ENCODE measurements around the gene SSTR5.
"Not testable (repeated sequence)": the region's sequence is repeated elsewhere in the genome, so short reads cannot be mapped to it uniquely, and the experiment has no call there.

SSTR5 gene

DNA sequence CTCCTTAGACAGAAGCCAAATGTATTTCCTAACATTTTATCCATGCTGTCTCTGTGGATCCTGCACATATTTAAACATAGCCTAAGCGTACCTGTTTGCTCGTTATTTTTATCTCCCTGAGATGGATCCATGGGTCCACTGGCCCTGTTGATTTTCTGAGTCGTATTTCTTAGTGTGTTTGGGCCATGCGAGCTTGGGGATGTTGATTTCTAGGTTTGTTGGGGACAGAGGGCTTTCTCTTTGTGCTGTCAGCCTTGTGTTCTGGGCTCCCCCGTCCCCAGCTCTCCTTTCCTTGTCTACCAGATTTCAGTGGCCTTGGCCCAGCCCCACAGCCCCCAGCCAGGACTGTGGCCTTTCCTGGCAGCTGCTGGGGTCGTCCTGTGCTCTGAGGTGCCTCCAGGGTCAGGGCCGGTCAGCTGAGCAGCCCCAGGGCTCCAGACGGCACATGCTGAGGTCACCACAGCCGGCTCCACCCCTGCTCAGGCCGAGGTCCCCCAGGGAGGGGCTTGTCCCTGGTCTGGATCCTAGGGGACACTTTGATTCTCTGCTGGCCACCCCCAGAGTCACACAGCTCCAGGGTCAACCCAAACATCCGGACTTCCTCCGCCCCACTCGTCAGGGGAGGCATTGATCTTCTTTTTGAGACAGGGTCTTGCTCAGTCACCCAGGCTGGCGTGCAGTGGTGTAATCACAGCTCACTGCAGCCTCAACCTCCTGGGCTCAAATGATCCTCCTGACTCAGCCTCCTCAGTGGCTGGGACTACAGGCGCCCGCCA, 4.4 kb downstream of the SSTR5 start:
- DNase-seq: no peak

DNA sequence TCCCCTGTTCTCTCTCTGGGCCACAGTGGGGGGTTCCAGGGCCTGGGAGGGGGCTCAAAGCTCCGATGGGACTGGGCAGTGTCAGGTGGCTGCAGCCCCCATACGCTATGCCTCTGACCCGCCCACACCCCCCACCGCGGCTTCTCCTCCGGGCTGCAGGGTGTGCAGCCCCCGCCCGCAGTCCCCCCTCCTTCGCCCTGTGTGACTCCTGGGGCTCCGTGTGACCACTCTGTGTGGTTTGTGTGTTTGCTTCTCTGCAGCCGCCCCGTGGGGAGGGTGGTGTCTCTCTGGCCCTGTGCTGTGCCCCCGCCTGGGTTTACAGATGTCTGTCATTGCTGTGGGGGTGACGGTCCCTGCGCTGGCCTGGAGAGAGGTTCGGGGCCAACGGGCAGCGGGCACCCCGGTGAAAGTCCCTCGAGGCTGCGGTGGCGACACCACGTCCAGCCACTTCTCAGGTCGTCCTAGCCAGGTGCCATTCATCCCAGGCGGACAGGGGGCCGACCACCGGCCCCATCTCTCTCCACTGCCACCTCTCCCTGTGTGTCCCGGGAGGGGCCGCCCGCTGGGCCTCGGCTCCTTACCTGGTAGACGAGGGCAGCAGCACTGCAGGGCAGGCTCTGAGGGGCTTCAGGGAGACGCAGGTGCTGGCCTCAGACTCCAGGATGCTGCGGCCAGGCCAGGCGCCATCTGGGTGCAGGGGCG, 5.5 kb downstream of the SSTR5 start:
- no peak for DNase-seq

DNA sequence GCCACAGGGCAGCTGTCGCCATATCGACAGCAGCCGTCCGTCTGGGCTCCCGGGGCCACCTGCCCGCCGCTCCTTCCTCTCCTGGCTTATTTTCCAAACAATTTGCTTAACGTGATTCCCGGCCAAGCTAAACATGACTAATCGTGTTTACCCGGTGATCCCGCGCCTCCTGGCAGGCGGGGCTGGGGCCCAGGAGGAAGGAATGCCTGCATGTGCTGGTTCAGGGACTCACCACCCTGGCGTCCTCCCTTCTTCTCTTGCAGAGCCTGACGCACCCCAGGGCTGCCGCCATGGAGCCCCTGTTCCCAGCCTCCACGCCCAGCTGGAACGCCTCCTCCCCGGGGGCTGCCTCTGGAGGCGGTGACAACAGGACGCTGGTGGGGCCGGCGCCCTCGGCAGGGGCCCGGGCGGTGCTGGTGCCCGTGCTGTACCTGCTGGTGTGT, 6.1 kb downstream of the SSTR5 start:
- no peak for DNase-seq

DNA sequence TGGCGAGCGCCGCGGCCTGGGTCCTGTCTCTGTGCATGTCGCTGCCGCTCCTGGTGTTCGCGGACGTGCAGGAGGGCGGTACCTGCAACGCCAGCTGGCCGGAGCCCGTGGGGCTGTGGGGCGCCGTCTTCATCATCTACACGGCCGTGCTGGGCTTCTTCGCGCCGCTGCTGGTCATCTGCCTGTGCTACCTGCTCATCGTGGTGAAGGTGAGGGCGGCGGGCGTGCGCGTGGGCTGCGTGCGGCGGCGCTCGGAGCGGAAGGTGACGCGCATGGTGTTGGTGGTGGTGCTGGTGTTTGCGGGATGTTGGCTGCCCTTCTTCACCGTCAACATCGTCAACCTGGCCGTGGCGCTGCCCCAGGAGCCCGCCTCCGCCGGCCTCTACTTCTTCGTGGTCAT, 6.8 kb downstream of the SSTR5 start:
- DNase-seq: no peak

DNA sequence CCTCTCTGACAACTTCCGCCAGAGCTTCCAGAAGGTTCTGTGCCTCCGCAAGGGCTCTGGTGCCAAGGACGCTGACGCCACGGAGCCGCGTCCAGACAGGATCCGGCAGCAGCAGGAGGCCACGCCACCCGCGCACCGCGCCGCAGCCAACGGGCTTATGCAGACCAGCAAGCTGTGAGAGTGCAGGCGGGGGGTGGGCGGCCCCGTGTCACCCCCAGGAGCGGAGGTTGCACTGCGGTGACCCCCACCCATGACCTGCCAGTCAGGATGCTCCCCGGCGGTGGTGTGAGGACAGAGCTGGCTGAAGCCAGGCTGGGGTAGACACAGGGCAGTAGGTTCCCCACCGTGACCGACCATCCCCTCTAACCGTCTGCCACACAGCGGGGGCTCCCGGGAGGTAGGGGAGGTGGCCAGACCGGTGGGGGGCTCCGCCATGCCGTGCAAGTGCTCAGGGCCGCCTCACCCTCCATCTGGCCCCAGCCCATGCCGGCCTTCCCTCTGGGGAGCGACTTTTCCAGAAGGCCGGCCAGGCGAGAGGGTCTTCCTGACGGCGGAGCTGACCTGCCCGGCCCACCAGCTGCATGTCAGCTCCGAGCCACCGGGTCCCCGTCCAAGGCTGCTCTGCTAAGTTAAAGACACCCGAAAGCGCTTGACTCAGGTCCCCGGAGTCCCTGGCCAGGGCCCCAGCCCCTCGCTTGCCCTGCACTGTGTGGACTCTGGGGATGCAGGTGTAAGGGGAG, 7.4 kb downstream of the SSTR5 start:
- no peak for DNase-seq

DNA sequence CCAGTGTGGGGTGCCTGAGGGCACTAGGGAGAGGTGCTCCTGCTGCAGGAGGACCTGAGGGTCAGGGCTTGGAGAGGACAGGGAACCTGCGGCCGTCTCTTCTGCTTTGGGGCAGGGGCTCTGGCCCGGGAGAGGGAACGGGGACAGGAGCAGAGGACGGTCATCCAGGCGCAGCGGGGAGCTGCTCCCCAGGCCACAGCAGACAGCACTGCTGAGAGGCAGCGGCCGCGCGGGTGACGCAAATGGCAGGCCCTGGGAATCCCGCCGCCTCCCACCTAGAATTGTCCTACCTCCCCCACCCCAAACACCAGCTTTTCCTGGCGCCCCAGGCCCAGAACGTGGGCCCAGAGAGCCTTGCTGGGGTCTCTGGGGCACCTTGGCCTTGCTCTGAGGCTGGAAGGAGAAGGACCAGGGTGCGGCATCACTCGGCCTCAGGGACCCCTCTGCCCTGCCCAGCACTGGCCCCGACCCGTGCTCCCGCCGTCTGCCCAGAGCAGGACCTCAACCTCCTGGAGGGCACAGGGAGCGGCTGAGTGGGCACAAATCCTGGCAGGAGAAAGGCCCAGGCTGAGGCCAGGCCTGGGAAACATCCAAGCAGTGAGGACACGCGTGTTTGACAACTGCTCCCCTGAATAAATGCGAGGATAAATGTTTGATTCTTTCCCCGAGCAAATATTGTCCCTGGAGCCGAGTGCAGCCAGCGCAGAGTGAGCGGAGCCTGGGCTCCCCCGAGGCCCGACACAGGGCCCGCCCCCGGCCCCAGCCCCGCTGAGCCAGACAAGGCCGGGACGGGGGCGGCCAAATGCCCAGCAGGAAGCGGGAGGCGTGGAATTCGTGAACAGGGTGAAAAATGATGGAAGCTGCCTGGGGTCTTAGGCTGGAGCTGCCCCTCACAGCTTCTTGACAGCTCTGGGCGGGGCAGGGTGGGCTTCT, 8.5 kb downstream of the SSTR5 start:
- DNase-seq: no peak

DNA sequence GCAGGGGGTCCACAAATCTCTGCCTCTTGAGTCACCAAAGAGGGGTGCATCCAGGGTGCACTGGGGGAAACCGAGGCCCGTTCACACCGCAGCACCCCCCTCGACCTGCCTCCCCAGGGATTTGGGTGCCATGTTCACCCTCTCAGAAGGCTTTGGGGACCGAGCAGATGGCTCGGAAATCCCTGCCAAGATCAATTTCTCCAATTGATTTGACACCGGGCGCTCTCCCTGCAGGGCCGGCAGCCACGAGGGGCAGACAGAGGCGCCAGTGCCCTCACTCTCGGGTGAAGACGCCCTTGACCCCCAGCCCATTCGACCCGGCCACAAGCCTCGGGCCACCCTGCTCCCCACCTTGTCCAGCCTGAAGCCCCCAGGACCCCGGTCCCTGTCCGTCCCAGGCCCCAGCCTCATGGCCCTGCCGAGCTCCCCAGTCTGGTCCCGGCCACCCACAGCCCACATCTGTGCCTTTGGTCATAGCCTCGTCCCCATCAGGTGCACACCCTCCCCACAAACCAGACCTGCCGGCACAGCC, 9.3 kb downstream of the SSTR5 start:
- no peak for DNase-seq

DNA sequence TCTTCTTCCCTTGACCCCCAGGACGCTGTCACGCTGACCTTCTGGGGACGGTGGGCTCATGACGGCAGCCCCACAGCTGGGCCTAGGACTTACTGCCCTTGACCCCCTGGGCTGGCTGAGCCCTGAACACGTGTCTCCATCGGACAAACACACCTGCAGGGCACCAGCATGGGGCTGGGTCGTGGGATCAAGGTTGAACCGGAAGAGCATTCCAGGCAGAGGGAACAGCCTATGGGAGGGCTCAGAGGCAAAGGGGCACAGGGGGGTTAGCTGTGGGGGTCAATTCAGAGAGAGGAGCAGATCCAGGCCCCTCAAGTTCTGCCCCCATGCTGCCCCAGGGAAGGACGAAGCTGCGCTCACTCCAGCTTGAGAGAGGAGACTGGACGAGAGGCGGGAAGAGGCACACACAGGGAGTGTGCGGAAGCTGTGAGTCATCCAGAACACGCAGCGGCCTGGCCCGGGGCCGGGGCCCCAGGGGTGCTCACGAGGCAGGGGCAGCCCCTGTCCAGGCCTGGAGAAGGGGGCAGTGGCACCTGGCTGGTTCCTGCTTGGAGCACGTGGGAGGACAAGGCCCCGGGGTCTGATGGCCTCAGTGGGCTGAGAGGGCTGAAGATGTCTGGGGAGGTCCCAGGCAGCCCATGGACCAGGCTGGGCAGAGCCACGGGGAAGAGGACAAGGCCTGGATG, 9.9 kb downstream of the SSTR5 start:
- no peak for DNase-seq

DNA sequence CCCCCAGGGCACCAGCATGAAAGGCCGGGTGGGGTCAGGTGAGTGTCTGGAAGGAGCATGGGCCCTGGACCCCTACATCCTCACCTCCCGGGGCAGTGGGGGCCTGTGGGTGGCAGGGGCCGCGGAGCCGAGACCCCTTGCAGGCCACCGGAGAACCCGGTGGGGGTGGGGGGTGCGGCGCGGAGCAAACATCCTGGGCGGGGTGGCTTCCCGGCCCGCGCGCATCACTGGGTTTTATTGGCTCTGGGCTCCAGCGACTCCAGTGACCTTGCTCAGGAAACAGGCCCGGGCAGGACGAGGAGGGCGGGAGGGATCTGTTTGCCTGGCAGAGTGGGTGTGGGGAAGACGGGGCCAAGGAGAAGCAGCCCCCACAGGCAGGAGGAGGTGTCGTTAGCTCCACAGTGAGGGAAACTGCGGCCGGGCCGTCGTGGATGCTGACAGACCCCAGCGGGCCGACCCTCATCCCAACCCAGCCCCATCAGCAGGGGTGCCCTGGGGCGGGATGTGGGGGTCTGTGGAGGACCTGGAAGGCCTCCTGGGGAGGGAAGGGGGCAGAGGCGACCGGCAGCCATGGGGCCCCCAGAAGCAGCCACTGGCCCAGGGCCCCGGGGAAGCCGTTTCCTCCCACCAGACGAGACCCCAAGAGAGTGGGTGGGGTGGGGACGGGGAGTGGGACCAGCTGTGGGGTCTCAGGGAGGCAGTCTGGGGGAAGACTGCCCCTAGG, 10.6 kb downstream of the SSTR5 start:
- no peak for DNase-seq

DNA sequence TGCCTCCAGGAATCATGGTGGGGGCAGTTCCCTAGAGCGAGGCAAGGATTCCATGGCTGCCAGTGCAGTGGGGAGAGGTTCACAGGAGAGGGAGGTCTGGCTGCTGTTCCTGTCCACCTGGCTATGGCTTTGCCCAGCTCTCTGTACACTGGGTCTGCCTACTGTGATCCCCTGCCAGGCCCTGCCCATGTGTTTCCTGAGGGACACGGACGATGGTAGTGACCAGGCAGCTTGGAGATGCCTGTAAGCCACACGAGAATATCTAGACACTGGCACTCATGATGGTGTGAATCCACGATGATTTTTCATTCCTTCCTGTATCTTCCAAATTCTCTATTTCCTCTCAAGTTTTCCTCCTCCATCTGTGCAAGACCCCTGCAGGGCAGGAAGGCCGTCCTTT, 12.4 kb downstream of the SSTR5 start:
- no peak for DNase-seq

DNA sequence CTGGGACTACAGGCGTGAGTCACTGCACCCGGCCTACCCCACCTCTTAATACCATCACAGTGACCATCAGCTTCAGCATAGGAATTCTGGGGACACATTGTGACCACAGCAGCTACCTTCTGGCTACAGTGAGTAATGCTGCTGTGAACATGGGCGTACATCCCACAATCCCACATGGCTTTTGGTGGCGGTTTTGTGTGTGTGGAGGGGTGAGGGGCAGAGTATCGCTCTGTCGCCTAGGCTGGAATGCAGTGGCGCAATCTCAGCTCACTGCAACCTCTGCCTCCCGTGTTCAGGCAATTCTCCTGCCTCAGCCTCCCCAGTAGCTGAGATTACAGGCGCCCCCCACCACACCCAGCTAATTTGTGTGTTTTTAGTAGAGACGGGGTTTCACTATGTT, 13.9 kb downstream of the SSTR5 start:
- DNase-seq: not testable (repeated sequence)

DNA sequence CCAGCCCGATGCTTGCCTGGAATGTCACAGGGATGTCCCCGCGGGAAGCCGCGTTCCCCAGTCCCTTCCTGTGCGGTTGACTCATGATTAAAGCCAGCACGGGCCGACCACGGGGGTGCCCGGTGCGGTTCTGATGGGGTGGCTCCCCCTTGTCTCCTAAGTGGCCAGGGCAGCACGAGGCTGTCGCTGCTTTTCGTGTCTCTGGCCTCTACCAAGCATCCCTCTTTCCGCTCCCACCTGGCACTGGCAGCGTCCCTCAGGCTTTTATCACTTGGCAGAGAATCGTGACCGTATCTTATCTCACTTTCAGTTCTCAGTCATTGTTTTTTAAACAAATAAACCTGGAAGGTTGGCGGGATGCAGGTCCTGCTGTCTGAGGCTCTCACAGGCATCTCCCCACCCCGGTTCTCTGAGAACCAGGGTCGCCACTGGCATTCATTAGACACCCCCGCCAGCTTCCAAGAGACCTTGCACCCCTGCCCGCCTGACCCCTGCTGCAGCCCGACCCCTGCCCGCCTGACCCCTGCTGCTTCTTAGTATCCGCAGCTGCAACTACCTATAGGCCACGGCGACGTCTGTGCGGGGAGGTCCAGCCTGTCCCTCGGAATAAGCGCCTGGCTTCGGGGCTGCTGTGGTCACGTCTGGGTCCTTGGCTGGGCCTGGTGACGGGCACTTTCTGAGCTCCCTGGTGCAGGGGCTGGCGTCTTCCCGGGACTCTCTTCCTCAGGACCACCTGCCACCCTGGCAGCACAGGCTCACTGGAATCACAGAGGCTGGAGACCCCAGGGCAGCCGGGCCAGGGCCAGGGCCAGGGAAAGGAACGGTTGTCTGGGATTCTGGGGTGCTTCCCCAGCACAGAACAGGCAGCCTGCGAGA, 16.0 kb downstream of the SSTR5 start:
- no peak for DNase-seq

DNA sequence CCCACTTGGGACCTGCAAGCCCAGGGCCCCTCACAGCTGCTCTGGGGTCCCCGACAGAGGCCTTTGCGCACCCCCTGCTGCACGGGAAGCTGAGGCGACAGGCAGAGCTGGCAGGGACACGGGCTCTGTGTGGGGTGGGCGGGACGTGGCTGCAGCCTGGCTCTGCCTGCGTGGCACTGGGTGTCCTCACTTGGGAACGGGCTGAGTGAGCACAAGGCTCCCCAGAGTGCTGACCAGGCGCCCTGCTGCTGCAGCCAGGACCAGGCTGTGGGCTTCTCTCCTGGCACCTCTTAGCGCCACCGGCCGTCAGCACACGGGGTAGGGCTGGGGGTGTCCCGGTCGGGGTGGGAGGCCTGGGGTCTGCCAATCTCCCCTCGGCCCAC, 16.9 kb downstream of the SSTR5 start:
- no peak for DNase-seq

DNA sequence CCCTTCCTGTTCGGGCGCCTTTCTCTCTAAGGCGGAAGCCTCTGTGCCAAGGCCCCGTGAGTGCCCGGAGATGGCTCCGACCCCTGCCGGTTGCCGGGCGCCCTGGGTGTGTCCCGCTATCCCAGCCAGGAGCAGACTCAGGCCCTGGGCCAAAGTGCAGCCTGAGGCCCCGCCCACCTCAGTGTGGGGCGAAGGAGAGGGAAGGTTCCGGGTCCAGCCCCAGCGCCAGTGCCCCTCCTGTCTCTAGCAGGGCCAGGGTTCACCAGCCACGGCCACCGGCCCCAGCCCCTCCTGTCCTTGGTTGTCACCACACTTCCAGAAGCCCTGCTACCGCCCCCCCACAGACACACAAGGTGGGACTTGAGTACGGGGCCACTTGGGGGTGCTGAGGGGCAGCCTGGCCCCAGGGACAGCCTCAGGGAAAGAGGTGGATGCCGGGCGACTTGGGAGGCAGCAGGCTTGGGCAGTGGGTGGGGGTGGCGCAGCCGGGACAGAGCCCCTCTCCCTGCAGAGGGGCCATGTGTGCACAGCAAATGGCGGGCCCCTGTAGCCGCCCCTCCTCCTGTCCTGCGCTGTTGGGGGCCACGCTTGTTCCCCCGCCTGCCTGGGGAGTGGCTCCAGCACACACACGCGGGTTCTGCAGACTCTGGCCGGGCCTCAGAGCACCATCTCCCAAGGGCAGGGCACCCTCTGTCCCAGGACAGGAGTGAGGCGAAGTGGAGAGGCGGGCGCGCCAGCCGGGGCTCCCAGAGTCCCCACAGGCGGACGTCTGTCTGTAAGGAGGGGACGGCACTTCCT, 17.5 kb downstream of the SSTR5 start:
- no peak for DNase-seq

DNA sequence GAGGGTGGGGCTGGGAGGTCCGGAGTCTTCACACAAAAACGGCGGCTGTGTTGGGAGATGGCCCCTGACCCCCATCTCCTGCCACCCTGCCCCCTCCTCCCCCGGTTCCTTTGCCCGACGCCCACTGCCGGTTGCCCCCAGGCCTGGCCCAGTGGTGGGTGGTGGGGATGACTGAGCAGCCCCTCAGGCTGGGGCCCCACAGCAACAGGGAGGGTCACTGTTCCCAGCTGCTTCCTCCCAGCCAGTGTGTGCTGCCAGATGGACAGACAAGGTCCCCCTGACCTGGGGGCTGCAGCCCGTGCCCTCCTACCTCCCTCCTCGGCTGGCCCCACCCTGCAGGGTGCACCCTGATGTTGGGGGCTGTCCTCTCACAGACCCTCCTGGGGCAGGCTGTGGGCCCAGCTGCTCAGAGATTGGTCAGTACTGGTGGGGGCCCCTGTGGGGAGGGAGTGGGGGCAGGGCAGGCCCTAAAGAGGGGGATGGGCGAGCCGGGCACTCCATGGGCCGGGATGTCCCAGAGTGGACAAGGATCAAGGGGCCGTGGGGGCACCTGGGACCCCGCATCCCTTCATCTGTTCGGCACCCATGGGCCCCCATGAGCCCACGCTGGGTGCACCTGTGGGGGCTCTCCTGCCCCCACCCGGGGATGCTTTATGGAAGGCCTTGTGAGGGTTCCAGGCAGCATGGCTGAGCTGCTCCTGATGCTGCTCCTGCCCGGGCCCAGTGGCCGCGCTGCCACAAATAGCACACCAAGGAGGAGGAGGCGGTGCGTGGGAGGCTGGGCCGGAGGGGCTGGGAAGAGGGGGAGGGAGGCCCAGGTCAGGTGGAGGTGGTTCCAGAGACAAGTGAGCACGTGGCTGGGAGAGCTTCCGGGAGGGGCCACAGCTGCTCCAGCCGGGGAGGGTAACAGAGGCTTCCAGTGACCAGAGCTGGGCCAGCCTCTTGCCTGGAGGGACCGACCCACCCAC, 18.4 kb downstream of the SSTR5 start:
- DNase-seq: no peak

DNA sequence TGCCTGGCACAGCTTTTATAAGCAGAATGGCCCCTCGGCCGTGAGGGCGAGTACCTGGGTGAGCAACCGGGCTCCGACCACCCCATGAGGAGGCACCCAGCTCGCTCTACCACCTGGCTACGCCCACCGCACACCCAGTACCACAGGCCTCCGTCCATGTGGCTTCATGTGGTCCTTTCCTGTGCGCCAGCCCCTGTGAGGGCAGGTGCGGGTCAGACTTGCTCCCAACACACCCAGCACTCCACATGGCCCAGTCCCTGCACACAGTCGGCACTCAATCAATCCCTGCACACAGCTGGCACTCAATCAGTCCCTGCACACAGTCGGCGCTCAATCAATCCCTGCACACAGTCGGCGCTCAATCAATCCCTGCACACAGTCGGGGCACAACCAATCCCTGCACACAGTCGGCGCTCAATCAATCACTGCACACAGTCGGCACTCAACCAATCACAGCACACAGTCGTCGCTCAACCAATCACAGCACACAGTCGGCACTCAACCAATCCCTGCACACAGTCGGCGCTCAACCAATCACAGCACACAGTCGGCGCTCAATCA, 19.5 kb downstream of the SSTR5 start:
- DNase-seq: no peak

DNA sequence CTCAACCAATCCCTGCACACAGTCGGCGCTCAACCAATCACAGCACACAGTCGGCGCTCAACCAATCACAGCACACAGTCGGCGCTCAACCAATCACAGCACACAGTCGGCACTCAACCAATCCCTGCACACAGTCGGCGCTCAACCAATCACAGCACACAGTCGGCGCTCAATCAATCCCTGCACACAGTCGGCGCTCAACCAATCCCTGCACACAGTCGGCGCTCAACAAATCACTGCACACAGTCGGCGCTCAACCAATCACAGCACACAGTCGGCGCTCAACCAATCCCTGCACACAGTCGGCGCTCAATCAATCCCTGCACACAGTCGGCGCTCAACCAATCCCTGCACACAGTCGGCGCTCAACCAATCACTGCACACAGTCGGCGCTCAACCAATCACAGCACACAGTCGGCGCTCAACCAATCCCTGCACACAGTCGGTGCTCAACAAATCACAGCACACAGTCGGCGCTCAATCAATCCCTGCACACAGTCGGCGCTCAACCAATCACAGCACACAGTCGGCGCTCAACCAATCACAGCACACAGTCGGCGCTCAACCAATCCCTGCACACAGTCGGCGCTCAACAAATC, 20.2 kb downstream of the SSTR5 start:
- DNase-seq: not testable (repeated sequence)
